HCT116 (cell line): Measurements from ENCODE around the gene FAAP100. TPM values are rescaled to one million over a fixed set of nuclear protein-coding genes. Genes with fewer than 3 reads are reported as not detected.

Source experiments
- ATAC-seq: fragments of 200-7000 bp; cut with Tn5 transposase; 2 replicates; pipeline ENCODE4 v1.9.1; 2020; ENCODE audit warnings: mild to moderate bottlenecking, moderate library complexity
- BruUV-seq: library from RNA; stranded (reverse); fragments of 400-500 nt; replicated peaks from 2 replicates; lab custom pipeline; 2021; lab: Mats Ljungman, UMichigan
- CTCF ChIA-PET: fragments of 300-600 bp; sonication (Branson Sonifier 250); formaldehyde crosslinking; loops from one replicate; lab custom pipeline; 2021; ENCODE audit warnings: antibody characterized with exemption; lab: Charles Lee
- POLR2A ChIA-PET: fragments of 300-600, 350-600 bp; sonication (Branson Sonifier 250); formaldehyde crosslinking; loops from one replicate; lab custom pipeline; 2021; ENCODE audit warnings: antibody characterized with exemption; lab: Charles Lee
- RAD21 ChIA-PET, 2 experiments: fragments of 300-600 bp; sonication (Branson Sonifier 250); formaldehyde crosslinking; loops; one replicate each; lab custom pipeline; 2023; ENCODE audit warnings: low total read pairs in 2 of 2; ENCODE audit not compliant: uncharacterized antibody in 2 of 2, unreplicated experiment in 2 of 2, low non-redundant PET in 1 of 2; lab: Charles Lee
- DNase-seq: peaks from one replicate; pipeline ENCODE4 v3.0.0-alpha.2; 2010; ENCODE audit warnings: low read depth, low spot score
- H2AFZ ChIP-seq: fragments of 200-600 bp; shearing (Covaris generic), sonication (generic); 2 replicates; pipeline ENCODE4 v1.6.1; 2017; ENCODE audit warnings: low read depth, mixed run types, mixed read lengths, antibody characterized with exemption, low read length; ENCODE audit not compliant: poor library complexity, severe bottlenecking
- H3K27ac ChIP-seq: 2 replicates; pipeline ENCODE4 v1.5.1; 2012; ENCODE audit warnings: low read depth, low read length
- H3K27me3 ChIP-seq: fragments of 200-600 bp; sonication (generic); 2 replicates; pipeline ENCODE4 v1.6.1; 2016; ENCODE audit warnings: mixed run types, low read length, mixed read lengths; ENCODE audit not compliant: insufficient read depth
- H3K36me3 ChIP-seq, 2 experiments: fragments of 200-500 bp in 1 of 2; fragments of 200-600 bp in 1 of 2; sonication (Bioruptor generic) in 1 of 2; sonication (generic) in 1 of 2; 2 replicates each; pipeline versions ENCODE4 v1.5.1 to v1.6.1; 2014 to 2016; ENCODE audit warnings: low read length in 2 of 2, inconsistent platforms in 1 of 2, mixed read lengths in 1 of 2, mixed run types in 1 of 2; ENCODE audit not compliant: insufficient read depth in 2 of 2, control insufficient read depth in 1 of 2
- H3K4me1 ChIP-seq, 2 experiments: fragments of 200-600 bp in 1 of 2; sonication (generic) in 1 of 2; 2 replicates each; pipeline versions ENCODE4 v1.5.1 to v1.6.1; 2012 to 2017; ENCODE audit warnings: low read length in 2 of 2, inconsistent platforms in 1 of 2, mild to moderate bottlenecking in 1 of 2, mixed read lengths in 1 of 2, mixed run types in 1 of 2, moderate library complexity in 1 of 2; ENCODE audit not compliant: insufficient read depth in 2 of 2, control insufficient read depth in 1 of 2
- H3K4me2 ChIP-seq: fragments of 200-600 bp; sonication (generic); 2 replicates; pipeline ENCODE4 v1.6.1; 2017; ENCODE audit warnings: mixed run types, low read length, mixed read lengths
- H3K4me3 ChIP-seq, 2 experiments: fragments of 200-600 bp in 1 of 2; sonication (generic) in 1 of 2; replicated peaks in 1 of 2; 2 replicates each; pipeline ENCODE4 v1.5.1; 2011 to 2016; ENCODE audit warnings: low read length in 2 of 2, control low read depth in 1 of 2, low read depth in 1 of 2, mild to moderate bottlenecking in 1 of 2, mixed read lengths in 1 of 2, mixed run types in 1 of 2
- H3K79me2 ChIP-seq: fragments of 200-600 bp; sonication (generic); 2 replicates; pipeline ENCODE4 v1.6.1; 2017; ENCODE audit warnings: mild to moderate bottlenecking, mixed run types, low read length, moderate library complexity, mixed read lengths; ENCODE audit not compliant: insufficient read depth
- H3K9ac ChIP-seq: fragments of 200-600 bp; sonication (generic); 2 replicates; pipeline ENCODE4 v1.6.1; 2016; ENCODE audit warnings: low read length, mixed read lengths
- H3K9me2 ChIP-seq: fragments of 200-600 bp; sonication (generic), shearing (Covaris generic); 2 replicates; pipeline ENCODE4 v1.6.1; 2017; ENCODE audit warnings: mixed run types, mild to moderate bottlenecking, moderate library complexity; ENCODE audit not compliant: insufficient read depth
- H3K9me3 ChIP-seq, 2 experiments: fragments of 200-500 bp in 1 of 2; fragments of 200-600 bp in 1 of 2; sonication (Bioruptor generic) in 1 of 2; sonication (generic) in 1 of 2; 2 replicates each; pipeline ENCODE4 v1.6.1; 2014 to 2017; ENCODE audit warnings: low read length in 2 of 2, mixed read lengths in 2 of 2, inconsistent platforms in 1 of 2, low read depth in 1 of 2, mild to moderate bottlenecking in 1 of 2, mixed run types in 1 of 2, moderate library complexity in 1 of 2; ENCODE audit not compliant: control insufficient read depth in 1 of 2, insufficient read depth in 1 of 2
- H4K20me1 ChIP-seq: fragments of 200-600 bp; sonication (generic), shearing (Covaris generic); 2 replicates; pipeline ENCODE4 v1.6.1; 2017; ENCODE audit warnings: mixed run types, mild to moderate bottlenecking, moderate library complexity; ENCODE audit not compliant: insufficient read depth
- CBX3 ChIP-seq: IDR thresholded peaks from 2 replicates; pipeline ENCODE4 v1.6.1; 2012; ENCODE audit warnings: low read depth
- ELF1 ChIP-seq: IDR thresholded peaks from 2 replicates; pipeline ENCODE4 v1.6.1; 2012; ENCODE audit warnings: low read depth, borderline replicate concordance
- EZH2 ChIP-seq: fragments of 200-600 bp; sonication (generic); IDR thresholded peaks from 2 replicates; pipeline ENCODE4 v1.6.1; 2017; ENCODE audit warnings: antibody characterized with exemption, mixed run types
- EZH2phosphoT487 ChIP-seq: fragments of 200-600 bp; IDR thresholded peaks from 2 replicates; pipeline ENCODE4 v1.6.1; 2018; ENCODE audit warnings: antibody characterized with exemption, borderline replicate concordance
- FOSL1 ChIP-seq: IDR thresholded peaks from 2 replicates; pipeline ENCODE4 v1.6.1; 2012; ENCODE audit warnings: low read depth
- JUND ChIP-seq: IDR thresholded peaks from 2 replicates; pipeline ENCODE4 v1.6.1; 2012
- POLR2A ChIP-seq: IDR thresholded peaks from 2 replicates; pipeline ENCODE4 v1.7.0; 2011; ENCODE audit warnings: borderline replicate concordance; ENCODE audit not compliant: insufficient read depth, insufficient read length; ENCODE audit errors: extremely low read depth
- POLR2AphosphoS5 ChIP-seq: IDR thresholded peaks from 2 replicates; pipeline ENCODE4 v1.6.1; 2011; ENCODE audit warnings: mild to moderate bottlenecking, low read depth, low read length, moderate library complexity
- RAD21 ChIP-seq: IDR thresholded peaks from 2 replicates; pipeline ENCODE4 v1.6.1; 2012; ENCODE audit warnings: low read depth, mild to moderate bottlenecking
- SIN3A ChIP-seq: IDR thresholded peaks from 2 replicates; pipeline ENCODE4 v1.6.1; 2012; ENCODE audit warnings: low read depth
- SP1 ChIP-seq: IDR thresholded peaks from 2 replicates; pipeline ENCODE4 v1.6.1; 2012; ENCODE audit warnings: low read depth
- SRF ChIP-seq: IDR thresholded peaks from 2 replicates; pipeline ENCODE4 v1.6.1; 2012; ENCODE audit warnings: low read depth
- TCF7L2 ChIP-seq: IDR thresholded peaks from 2 replicates; pipeline ENCODE4 v1.7.0; 2011; ENCODE audit warnings: borderline replicate concordance, inconsistent platforms; ENCODE audit not compliant: insufficient read depth, insufficient read length; ENCODE audit errors: extremely low read depth
- YY1 ChIP-seq: IDR thresholded peaks from 2 replicates; pipeline ENCODE4 v1.6.1; 2011; ENCODE audit warnings: low read length, low read depth, moderate library complexity, mild to moderate bottlenecking; ENCODE audit not compliant: insufficient replicate concordance; ENCODE audit errors: extremely low read depth
- ZFX ChIP-seq: fragments of 450-650 bp; IDR thresholded peaks from 2 replicates; pipeline ENCODE4 v1.6.1; 2017
- ZNF274 ChIP-seq: fragments of 200-500 bp; sonication (Bioruptor generic); IDR thresholded peaks from 2 replicates; pipeline ENCODE4 v1.6.1; 2014; ENCODE audit warnings: mild to moderate bottlenecking, low read depth, low read length, inconsistent platforms
- intact Hi-C: fragments of 100-400 bp; cut with micrococcal nuclease; formaldehyde crosslinking; loops from 2 replicates; pipeline ENCODE4 v1.10.0; 2022
- total RNA-seq: library from RNA; stranded (reverse); gene quantifications from one replicate; pipeline ENCODE4 v1.2.1, GENCODE V29; 2021; ENCODE audit not compliant: unreplicated experiment
- TF ChIP-seq, protein P1 (sequence below): IDR thresholded peaks from 2 replicates; pipeline ENCODE4 v1.6.1; 2011; ENCODE audit warnings: mild to moderate bottlenecking, low read length, moderate library complexity; ENCODE audit not compliant: insufficient replicate concordance; ENCODE audit errors: extremely low read depth
- TF ChIP-seq, protein P2 (sequence below), 3 experiments: fragments of 200-600 bp in 1 of 3; sonication (generic) in 1 of 3; IDR thresholded peaks in 2 of 3; conservative IDR thresholded peaks in 1 of 3; 2 replicates each; pipeline ENCODE4 v1.5.1; 2012 to 2017; ENCODE audit warnings: low read depth in 2 of 3, low read length in 2 of 3, antibody characterized with exemption in 1 of 3, borderline replicate concordance in 1 of 3, control low read depth in 1 of 3, mild to moderate bottlenecking in 1 of 3, mixed read lengths in 1 of 3, mixed run types in 1 of 3, moderate library complexity in 1 of 3; ENCODE audit not compliant: insufficient read depth in 1 of 3
- TF ChIP-seq, protein P3 (sequence below): IDR thresholded peaks from 2 replicates; pipeline ENCODE4 v1.6.1; 2012

The FAAP100 gene
- total RNA-seq, 1 experiment from 2014 or later, result 53.4 TPM

DNA sequence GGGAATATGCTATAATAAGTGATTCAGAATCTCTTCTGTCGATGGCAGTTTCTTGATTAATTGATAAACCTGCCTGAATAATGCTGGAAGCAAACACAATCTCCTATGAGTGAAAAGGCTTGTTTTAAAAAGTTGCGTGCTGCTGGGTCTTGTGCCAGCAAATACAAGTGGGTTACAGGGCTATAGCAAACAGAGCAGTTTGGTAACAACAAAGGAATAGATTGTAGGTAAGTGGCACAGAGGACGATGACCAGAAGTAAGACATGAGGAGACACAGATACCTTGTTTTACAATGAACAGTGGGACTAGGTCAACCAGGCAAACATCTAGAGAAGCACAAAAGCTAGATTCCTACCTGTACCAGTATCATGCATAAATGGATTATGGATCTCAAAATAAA lies 23.7 kb upstream of the FAAP100 start:
- intact Hi-C loops, result no loop called here
- Histone ChIP-seq H3K9ac (no peak overlapping the region), H3K36me3 (peaks cover 35 to 54% of the 10 kb centered on the region in 2 experiments), H3K27me3 (no peaks in the 10 kb centered on the region), H3K27ac (no peak overlapping the region), H3K9me2 (no peaks in the 10 kb centered on the region), H3K79me2 (peaks cover 74% of the 10 kb centered on the region), H3K4me1 (peaks cover 24 to 42% of the 10 kb centered on the region in 2 experiments), H3K9me3 (no peaks in the 10 kb centered on the region), H3K4me3 (no peak overlapping the region), H2AFZ (no peak overlapping the region), H3K4me2 (no peak overlapping the region), H4K20me1 (peaks cover 8% of the 10 kb centered on the region)
- ATAC-seq (no peak), DNase-seq (no peak)
- CTCF ChIA-PET, result no interaction called here
- TF ChIP-seq EZH2phosphoT487 (no peak), ELF1 (no peak), JUND (no peak), POLR2A (no peak), FOSL1 (no peak), SP1 (no peak), SRF (no peak), CBX3 (no peak), TCF7L2 (no peak), SIN3A (no peak), POLR2AphosphoS5 (no peak), ZFX (no peak), EZH2 (no peak), YY1 (no peak), ZNF274 (no peak), RAD21 (no peak)
- TF ChIP-seq, protein P1, sequence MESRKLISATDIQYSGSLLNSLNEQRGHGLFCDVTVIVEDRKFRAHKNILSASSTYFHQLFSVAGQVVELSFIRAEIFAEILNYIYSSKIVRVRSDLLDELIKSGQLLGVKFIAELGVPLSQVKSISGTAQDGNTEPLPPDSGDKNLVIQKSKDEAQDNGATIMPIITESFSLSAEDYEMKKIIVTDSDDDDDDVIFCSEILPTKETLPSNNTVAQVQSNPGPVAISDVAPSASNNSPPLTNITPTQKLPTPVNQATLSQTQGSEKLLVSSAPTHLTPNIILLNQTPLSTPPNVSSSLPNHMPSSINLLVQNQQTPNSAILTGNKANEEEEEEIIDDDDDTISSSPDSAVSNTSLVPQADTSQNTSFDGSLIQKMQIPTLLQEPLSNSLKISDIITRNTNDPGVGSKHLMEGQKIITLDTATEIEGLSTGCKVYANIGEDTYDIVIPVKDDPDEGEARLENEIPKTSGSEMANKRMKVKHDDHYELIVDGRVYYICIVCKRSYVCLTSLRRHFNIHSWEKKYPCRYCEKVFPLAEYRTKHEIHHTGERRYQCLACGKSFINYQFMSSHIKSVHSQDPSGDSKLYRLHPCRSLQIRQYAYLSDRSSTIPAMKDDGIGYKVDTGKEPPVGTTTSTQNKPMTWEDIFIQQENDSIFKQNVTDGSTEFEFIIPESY, result no peak
- TF ChIP-seq, protein P2, sequence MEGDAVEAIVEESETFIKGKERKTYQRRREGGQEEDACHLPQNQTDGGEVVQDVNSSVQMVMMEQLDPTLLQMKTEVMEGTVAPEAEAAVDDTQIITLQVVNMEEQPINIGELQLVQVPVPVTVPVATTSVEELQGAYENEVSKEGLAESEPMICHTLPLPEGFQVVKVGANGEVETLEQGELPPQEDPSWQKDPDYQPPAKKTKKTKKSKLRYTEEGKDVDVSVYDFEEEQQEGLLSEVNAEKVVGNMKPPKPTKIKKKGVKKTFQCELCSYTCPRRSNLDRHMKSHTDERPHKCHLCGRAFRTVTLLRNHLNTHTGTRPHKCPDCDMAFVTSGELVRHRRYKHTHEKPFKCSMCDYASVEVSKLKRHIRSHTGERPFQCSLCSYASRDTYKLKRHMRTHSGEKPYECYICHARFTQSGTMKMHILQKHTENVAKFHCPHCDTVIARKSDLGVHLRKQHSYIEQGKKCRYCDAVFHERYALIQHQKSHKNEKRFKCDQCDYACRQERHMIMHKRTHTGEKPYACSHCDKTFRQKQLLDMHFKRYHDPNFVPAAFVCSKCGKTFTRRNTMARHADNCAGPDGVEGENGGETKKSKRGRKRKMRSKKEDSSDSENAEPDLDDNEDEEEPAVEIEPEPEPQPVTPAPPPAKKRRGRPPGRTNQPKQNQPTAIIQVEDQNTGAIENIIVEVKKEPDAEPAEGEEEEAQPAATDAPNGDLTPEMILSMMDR (IDR thresholded peaks at IDR 0.05 in 2 of 3, conservative IDR thresholded peaks at IDR 0.05 in 1 of 3; ENCODE audit: borderline replicate concordance in 1 of 3, insufficient read depth in 1 of 3, low read depth in 2 of 3, low read length in 2 of 3), result no peak
- TF ChIP-seq, protein P3, sequence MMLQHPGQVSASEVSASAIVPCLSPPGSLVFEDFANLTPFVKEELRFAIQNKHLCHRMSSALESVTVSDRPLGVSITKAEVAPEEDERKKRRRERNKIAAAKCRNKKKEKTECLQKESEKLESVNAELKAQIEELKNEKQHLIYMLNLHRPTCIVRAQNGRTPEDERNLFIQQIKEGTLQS, result no peak
- POLR2A ChIA-PET, result no interaction called here
- BruUV-seq, result no TSS peak
- RAD21 ChIA-PET, result no interaction called here
